GM12892 (cell line): ENCODE measurements around the gene MSRB1.

Experiments
- POLR2A ChIP-seq: IDR thresholded peaks from 2 replicates; pipeline ENCODE4 v1.6.1; 2011; ENCODE audit warnings: low read depth, low read length, control low read depth
- POLR2AphosphoS5 ChIP-seq: IDR thresholded peaks from 2 replicates; pipeline ENCODE4 v1.6.1; 2011; ENCODE audit warnings: low read depth, low read length, control low read depth
- TAF1 ChIP-seq: IDR thresholded peaks from 2 replicates; pipeline ENCODE4 v1.6.1; 2011; ENCODE audit warnings: low read depth, mild to moderate bottlenecking, control low read depth, low read length, borderline replicate concordance

GRCh38 chr16:1949507-1949906 lies 6.5 kb upstream of the MSRB1 start:
- TF ChIP-seq POLR2A: no peak
- no peak for TF ChIP-seq POLR2AphosphoS5
- TF ChIP-seq TAF1: no peak
